GM12892 (cell line): ENCODE measurements around the gene PGRMC2.

Experiments used
- POLR2A ChIP-seq: IDR thresholded peaks from 2 replicates; pipeline ENCODE4 v1.6.1; 2011; ENCODE audit warnings: low read depth, low read length, control low read depth
- POLR2AphosphoS5 ChIP-seq: IDR thresholded peaks from 2 replicates; pipeline ENCODE4 v1.6.1; 2011; ENCODE audit warnings: low read depth, low read length, control low read depth

DNA sequence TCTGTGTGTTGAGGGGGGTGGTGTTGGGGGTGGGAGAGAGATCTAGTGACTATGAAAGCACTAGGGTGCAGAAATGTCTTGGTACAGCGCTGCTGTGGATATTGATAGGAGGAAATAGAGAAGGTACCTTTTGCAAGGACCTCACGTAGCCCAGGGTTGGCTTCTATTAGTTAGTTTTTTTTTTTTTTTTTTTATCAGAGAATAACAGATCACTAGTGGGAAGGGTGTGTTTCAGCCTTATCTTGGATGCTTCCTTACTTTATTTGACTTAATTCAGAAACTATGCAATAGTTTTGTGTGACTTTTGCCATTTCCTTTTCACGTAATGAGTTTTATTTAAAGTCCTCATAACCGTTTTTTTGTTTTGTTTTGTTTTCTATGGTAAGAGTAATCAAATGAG, 16.4 kb upstream of the PGRMC2 start:
- no peak for TF ChIP-seq POLR2A
- TF ChIP-seq POLR2AphosphoS5, result no peak
